ENCODE data around the gene KSR1. TPM values are rescaled to one million over a fixed set of nuclear protein-coding genes. Genes with fewer than 3 reads are reported as not detected.

KSR1 gene
- polyA plus RNA-seq, 1 of the 3 experiments (the other 2 are of a cell fraction): 7.5 TPM

DNA sequence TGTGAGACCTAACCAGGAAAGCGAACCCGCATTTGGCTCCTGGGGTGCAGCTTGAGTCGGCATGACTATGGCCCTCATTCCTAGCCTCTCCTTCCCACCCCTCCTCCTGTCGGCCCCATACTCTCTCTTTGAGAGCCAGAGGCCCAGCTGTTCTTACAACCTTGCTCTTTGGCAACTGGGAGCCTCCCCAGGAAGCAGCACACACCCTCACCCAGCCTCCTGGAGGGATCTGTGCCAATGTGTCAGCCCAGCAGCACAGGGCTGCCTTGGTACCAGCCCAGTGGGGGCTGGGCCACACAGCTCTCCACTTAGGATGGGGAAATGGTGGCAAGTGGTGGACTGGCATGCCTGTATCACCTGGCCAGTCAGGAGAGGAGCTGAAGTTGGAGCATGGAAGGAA lies 104.4 kb downstream of the KSR1 start (continued):
- no peak for TF ChIP-seq CTCF (IDR thresholded peaks at IDR 0.05)
- TF ChIP-seq JUND (IDR thresholded peaks at IDR 0.05): no peak

GRCh38 chr17:27562777-27563455 lies 106.7 kb downstream of the KSR1 start:
- Histone ChIP-seq H3K4me3 (ENCODE audit: low read depth in 2 of 2, low read length in 1 of 2) (no peak overlapping the region), H3K9me2 (no peaks in the 10 kb centered on the region), H3F3A (replicated peaks; ENCODE audit: insufficient read depth) (no peaks in the 10 kb centered on the region), H4K20me1 (ENCODE audit: insufficient read depth) (no peaks in the 10 kb centered on the region), H3K4me1 (ENCODE audit: control insufficient read depth in 1 of 2, insufficient read depth in 2 of 2, low read depth in 1 of 2, low read length in 1 of 2) (peaks cover 24 to 32% of the 10 kb centered on the region in 2 experiments; a peak in 3 of 4 replicates), H3K27me3 (ENCODE audit: insufficient read depth) (no peaks in the 10 kb centered on the region), H2AFZ (ENCODE audit: low read depth) (no peak overlapping the region), H3K9me3 (no peaks in the 10 kb centered on the region), H3K79me2 (ENCODE audit: insufficient read depth) (peaks cover 13% of the 10 kb centered on the region), H3K9ac (no peak overlapping the region), H3K4me2 (no peak overlapping the region), H3K27ac (ENCODE audit: low read depth in 2 of 2, low read length in 1 of 2) (no peak overlapping the region), H3K36me3 (replicated peaks in 1 of 2; ENCODE audit: control insufficient read depth in 1 of 2, insufficient read depth in 2 of 2, low read length in 1 of 2) (no peaks in the 10 kb centered on the region)
- 70% methylated on average over 8 of the region's 8 CpGs for WGBS (ENCODE audit: low lambda C conversion rate)
- DNase-seq: no peak
- POLR2A ChIA-PET: interaction anchor here (0.8 kb wide), 1 partner anchor 19 kb away, joined by 3 read pairs; no protein-coding TSS in a partner anchor
- TF ChIP-seq, protein P1, sequence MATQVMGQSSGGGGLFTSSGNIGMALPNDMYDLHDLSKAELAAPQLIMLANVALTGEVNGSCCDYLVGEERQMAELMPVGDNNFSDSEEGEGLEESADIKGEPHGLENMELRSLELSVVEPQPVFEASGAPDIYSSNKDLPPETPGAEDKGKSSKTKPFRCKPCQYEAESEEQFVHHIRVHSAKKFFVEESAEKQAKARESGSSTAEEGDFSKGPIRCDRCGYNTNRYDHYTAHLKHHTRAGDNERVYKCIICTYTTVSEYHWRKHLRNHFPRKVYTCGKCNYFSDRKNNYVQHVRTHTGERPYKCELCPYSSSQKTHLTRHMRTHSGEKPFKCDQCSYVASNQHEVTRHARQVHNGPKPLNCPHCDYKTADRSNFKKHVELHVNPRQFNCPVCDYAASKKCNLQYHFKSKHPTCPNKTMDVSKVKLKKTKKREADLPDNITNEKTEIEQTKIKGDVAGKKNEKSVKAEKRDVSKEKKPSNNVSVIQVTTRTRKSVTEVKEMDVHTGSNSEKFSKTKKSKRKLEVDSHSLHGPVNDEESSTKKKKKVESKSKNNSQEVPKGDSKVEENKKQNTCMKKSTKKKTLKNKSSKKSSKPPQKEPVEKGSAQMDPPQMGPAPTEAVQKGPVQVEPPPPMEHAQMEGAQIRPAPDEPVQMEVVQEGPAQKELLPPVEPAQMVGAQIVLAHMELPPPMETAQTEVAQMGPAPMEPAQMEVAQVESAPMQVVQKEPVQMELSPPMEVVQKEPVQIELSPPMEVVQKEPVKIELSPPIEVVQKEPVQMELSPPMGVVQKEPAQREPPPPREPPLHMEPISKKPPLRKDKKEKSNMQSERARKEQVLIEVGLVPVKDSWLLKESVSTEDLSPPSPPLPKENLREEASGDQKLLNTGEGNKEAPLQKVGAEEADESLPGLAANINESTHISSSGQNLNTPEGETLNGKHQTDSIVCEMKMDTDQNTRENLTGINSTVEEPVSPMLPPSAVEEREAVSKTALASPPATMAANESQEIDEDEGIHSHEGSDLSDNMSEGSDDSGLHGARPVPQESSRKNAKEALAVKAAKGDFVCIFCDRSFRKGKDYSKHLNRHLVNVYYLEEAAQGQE (IDR thresholded peaks at IDR 0.05; ENCODE audit: low read depth, low read length): no peak
- TF ChIP-seq FOSL2 (IDR thresholded peaks at IDR 0.05; ENCODE audit: borderline replicate concordance, low read depth): no peak
- TF ChIP-seq RFX5 (IDR thresholded peaks at IDR 0.05; ENCODE audit: low read length): no peak
- TF ChIP-seq EP300 (IDR thresholded peaks at IDR 0.05; ENCODE audit: borderline replicate concordance in 1 of 2, low read depth in 1 of 2, low read length in 1 of 2): no peak
- CTCF ChIA-PET: interaction anchor here (1.0 to 3.5 kb wide), 3 partner anchors 16 to 39 kb away, joined by 3 to 27 read pairs (median 4); no protein-coding TSS in a partner anchor

- no peaks in the 10 kb centered on the region for H3K9me3 ChIP-seq
- POLR2A ChIA-PET: interaction anchor here (0.8 kb wide), 1 partner anchor 18 kb away, joined by 3 read pairs; no protein-coding TSS in a partner anchor
- H3K79me2 ChIP-seq (ENCODE audit: insufficient read depth): peaks cover 13% of the 10 kb centered on the region
- H3K9ac ChIP-seq: no peak overlapping the region
- no peak overlapping the region for H2AFZ ChIP-seq (ENCODE audit: low read depth)
- 97% methylated on average over 7 of the region's 7 CpGs for WGBS (ENCODE audit: low lambda C conversion rate)
- no peaks in the 10 kb centered on the region for H3K27me3 ChIP-seq (ENCODE audit: insufficient read depth)
- no peaks in the 10 kb centered on the region for H3K36me3 ChIP-seq (replicated peaks in 1 of 2; ENCODE audit: control insufficient read depth in 1 of 2, insufficient read depth in 2 of 2, low read length in 1 of 2)
- H3K27ac ChIP-seq (ENCODE audit: low read depth in 2 of 2, low read length in 1 of 2): no peak overlapping the region
- H3K9me2 ChIP-seq: no peaks in the 10 kb centered on the region
- peaks cover 24 to 37% of the 10 kb centered on the region in 2 experiments; a peak in 3 of 4 replicates for H3K4me1 ChIP-seq (ENCODE audit: control insufficient read depth in 1 of 2, insufficient read depth in 2 of 2, low read depth in 1 of 2, low read length in 1 of 2)
- H3F3A ChIP-seq (replicated peaks; ENCODE audit: insufficient read depth): no peaks in the 10 kb centered on the region
- CTCF ChIA-PET: interaction anchor here (0.6 to 3.5 kb wide), 5 partner anchors 14 to 55 kb away, joined by 3 to 27 read pairs (median 4); no protein-coding TSS in a partner anchor
- no peak for DNase-seq
- H3K4me3 ChIP-seq (ENCODE audit: low read depth in 2 of 2, low read length in 1 of 2): no peak overlapping the region
- H3K4me2 ChIP-seq: no peak overlapping the region
- TF ChIP-seq FOXJ3 (CRISPR knock-in tag; IDR thresholded peaks at IDR 0.05) (no peak), POLR2AphosphoS5 (IDR thresholded peaks at IDR 0.05; ENCODE audit: low read depth, low read length) (no peak), MAX (IDR thresholded peaks at IDR 0.05; ENCODE audit: low read depth) (no peak), NRF1 (IDR thresholded peaks at IDR 0.05; ENCODE audit: low read depth, low read length) (no peak), FOSL2 (IDR thresholded peaks at IDR 0.05; ENCODE audit: borderline replicate concordance, low read depth) (no peak), ELF1 (IDR thresholded peaks at IDR 0.05) (no peak), RCOR1 (IDR thresholded peaks at IDR 0.05; ENCODE audit: low read length) (no peak), SMC3 (IDR thresholded peaks at IDR 0.05; ENCODE audit: low read depth, low read length) (no peak), EZH2phosphoT487 (IDR thresholded peaks at IDR 0.05; ENCODE audit: borderline replicate concordance, low read depth) (no peak), NFIC (IDR thresholded peaks at IDR 0.05; ENCODE audit: borderline replicate concordance) (no peak), CHD2 (IDR thresholded peaks at IDR 0.05; ENCODE audit: low read length, partially characterized antibody) (no peak)
- TF ChIP-seq, protein P2, sequence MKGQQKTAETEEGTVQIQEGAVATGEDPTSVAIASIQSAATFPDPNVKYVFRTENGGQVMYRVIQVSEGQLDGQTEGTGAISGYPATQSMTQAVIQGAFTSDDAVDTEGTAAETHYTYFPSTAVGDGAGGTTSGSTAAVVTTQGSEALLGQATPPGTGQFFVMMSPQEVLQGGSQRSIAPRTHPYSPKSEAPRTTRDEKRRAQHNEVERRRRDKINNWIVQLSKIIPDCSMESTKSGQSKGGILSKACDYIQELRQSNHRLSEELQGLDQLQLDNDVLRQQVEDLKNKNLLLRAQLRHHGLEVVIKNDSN (IDR thresholded peaks at IDR 0.05; ENCODE audit: borderline replicate concordance, low read depth): no peak
- TF ChIP-seq, protein P3, sequence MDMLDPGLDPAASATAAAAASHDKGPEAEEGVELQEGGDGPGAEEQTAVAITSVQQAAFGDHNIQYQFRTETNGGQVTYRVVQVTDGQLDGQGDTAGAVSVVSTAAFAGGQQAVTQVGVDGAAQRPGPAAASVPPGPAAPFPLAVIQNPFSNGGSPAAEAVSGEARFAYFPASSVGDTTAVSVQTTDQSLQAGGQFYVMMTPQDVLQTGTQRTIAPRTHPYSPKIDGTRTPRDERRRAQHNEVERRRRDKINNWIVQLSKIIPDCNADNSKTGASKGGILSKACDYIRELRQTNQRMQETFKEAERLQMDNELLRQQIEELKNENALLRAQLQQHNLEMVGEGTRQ (IDR thresholded peaks at IDR 0.05; ENCODE audit: borderline replicate concordance, low read depth, low read length): no peak
- no peaks in the 10 kb centered on the region for H4K20me1 ChIP-seq (ENCODE audit: insufficient read depth)
Measured at GRCh38 chr17:27563532-27563931, 107.3 kb downstream of the KSR1 start.
